IPS DF 4.7 (cell line): ENCODE data around the gene VEGFB.
A peak's percentile ranks its signal among the peaks of the same experiment; 100 is the strongest.

ENCODE experiments used
- DNase-seq: peaks from one replicate; pipeline ENCODE4 v3.0.0-alpha.2; 2013; ENCODE audit warnings: low spot score; ENCODE audit errors: extremely low read depth

Gene VEGFB

DNA sequence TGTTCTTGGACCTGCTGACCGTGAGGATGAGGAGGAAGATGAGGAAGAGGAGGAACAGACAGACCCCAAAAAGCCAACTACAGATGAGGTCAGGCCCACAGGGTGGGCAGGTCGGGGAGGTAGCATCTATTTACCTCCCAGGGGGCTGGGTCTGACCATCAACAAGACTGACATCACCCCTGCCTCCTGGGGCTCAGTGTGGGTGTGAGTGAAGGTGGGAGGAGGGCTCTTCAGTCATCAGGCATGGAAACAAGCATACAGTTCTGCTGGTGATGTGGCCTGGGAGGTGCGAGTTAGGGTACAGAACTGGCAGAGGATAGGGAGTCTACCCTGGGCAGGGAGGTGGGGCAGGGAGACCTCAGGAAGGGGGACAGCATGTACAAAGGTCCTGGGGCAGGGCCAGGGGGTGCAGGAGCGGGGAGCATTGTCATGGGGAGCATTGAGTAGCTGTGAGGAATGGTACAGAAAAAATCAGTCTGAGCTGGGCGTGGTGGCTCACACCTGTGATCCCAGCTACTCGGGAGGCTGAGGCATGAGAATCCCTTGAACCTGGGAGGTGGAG, 25.8 kb downstream of the VEGFB start:
- DNase-seq = no peak

GRCh38 chr11:64261556-64262080, 27.2 kb downstream of the VEGFB start:
- DNase-seq = no peak

DNA sequence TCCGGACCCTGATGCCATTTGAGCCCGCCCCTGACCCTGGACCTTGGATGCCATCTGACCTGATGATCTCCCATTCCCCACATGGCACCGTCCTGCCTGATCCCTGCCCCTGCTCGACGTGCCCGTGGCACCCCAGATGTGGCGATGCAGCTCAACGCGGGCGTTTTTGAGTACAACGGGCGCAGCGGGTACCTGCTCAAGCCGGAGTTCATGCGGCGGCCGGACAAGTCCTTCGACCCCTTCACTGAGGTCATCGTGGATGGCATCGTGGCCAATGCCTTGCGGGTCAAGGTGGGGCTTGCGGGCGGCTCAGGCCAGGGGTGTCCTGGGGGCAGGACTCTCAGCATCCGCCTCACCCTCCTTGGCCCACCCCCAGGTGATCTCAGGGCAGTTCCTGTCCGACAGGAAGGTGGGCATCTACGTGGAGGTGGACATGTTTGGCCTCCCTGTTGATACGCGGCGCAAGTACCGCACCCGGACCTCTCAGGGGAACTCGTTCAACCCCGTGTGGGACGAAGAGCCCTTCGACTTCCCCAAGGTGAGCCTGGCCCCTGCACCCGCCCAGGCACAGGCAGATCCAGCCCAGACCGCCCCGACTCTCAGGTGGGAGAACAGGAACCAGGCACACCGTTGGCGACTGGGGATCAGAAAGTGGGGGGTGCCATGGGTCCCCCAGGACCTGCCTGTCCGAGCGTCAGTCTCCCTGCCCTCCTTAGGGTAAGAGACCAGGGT, 28.1 kb downstream of the VEGFB start:
- DNase-seq = no peak

- no peak for DNase-seq
These were observed 28.9 kb downstream of the VEGFB start for GRCh38 chr11:64263021-64263946.

DNA sequence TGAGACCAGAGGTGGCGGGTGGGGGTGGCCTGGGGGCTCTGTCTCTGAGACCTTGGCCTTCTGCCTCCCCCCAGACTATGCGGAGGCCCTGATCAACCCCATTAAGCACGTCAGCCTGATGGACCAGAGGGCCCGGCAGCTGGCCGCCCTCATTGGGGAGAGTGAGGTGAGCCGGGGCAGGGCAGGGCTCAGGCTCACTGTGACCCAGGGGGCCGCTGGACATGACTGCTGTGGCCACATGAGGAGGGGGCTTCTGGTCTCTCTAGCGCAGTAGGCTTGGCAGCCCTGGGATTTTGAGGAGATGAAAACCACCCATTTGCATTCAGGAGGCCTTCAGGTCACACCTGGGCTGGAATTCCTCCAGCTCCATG, 29.5 kb downstream of the VEGFB start:
- no peak for DNase-seq

DNA sequence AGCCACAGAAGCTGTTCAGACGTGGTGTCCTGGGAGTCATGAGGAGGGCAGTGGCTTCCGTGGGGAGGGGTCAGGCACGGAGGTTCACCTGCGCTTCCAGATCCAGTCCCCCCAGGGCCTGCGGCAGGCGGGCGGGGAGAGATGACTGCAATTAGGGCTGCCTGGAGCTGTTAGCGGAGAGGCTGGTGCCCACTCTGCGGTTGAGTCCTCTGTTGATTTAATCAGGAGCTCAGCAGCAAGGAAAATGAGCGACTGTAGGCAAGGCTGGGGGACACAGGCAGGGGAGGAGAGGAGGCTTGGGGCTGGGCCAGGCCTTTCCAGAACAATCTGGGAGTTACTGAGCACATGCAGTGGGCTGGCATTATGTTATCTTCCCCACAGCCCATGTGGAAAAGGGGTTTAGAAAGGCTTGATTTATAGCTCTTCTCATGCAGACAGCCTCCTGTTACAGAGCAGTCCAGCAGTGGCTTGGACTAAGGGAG, 30.0 kb downstream of the VEGFB start:
- no peak for DNase-seq

- no peak for DNase-seq
These were observed 31.1 kb downstream of the VEGFB start for GRCh38 chr11:64265176-64266160.

DNA sequence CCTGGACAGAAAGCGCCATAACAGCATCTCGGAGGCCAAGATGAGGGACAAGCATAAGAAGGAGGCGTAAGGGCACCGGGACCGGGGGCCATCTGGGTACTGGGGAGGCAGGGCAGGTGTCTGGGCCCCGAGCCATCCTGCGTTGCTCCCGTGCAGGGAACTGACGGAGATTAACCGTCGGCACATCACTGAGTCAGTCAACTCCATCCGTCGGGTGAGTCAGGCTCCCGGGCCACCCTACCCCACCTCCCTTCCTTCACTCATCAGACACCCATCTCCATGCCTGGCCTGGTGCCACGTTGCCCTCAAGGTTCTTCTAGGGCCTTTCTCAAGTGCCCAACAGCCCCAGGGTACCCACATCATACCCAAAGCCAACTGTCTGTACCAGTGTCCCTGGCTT, 32.0 kb downstream of the VEGFB start:
- no peak for DNase-seq

GRCh38 chr11:64267207-64267945, 33.0 kb downstream of the VEGFB start:
- no peak for DNase-seq

GRCh38 chr11:64268025-64268892, 33.9 kb downstream of the VEGFB start:
- no peak for DNase-seq

DNA sequence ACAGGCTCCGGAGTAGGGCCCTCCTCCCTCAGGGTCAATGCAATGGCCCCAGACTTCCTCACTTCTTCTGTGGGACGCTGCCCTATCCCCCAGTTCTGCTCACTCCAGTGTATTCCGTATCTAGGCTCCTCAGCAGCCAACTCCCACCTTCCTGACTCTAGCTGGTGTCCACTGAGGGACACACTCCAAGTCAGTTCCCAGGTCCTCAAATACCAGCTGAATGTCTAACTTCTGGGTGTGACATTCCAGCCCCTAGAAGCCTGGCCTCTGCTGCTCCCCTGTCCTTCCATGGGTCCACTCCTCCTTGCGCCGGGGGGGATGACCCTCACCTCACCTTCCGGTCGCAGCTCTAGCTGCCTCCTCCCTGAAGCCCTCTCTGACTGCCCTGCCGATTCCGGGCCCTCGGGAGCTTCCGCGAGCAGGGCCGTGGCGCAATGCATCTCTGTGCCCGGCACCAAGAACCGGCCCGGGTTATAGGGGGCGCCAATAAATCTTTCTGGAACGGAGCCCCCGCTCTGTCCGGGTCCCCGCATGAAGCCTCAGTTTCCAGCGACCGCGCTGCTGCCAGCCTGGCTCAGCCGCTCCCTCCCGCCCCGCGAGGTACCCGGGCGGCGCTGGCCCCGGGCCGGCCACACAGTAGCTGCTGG, 34.6 kb downstream of the VEGFB start:
- DNase-seq = no peak

- peak; percentile 99 for DNase-seq
These were observed 35.3 kb downstream of the VEGFB start for GRCh38 chr11:64269540-64270220.

- DNase-seq = no peak
These were observed 40.8 kb downstream of the VEGFB start for GRCh38 chr11:64275031-64275800.

DNA sequence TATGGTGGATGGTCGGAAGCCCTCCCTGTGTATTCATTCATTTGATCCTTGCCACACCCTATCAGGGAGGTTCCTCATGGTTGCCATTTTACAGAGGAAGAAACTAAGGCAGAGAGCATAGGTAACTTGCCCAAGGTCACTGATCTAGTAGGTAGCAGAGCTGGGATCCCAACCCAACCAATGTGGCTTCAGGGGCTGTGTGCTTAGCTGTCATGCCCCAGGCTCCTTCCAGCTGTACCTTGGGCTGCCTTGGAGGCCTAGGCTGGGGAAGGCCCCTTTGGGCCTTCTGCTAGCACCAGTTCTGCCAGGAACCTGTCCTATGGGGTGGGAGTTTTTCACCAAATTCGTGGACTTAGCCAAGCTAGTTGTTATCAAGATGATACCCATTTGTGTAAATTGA, 41.5 kb downstream of the VEGFB start:
- no peak for DNase-seq

DNA sequence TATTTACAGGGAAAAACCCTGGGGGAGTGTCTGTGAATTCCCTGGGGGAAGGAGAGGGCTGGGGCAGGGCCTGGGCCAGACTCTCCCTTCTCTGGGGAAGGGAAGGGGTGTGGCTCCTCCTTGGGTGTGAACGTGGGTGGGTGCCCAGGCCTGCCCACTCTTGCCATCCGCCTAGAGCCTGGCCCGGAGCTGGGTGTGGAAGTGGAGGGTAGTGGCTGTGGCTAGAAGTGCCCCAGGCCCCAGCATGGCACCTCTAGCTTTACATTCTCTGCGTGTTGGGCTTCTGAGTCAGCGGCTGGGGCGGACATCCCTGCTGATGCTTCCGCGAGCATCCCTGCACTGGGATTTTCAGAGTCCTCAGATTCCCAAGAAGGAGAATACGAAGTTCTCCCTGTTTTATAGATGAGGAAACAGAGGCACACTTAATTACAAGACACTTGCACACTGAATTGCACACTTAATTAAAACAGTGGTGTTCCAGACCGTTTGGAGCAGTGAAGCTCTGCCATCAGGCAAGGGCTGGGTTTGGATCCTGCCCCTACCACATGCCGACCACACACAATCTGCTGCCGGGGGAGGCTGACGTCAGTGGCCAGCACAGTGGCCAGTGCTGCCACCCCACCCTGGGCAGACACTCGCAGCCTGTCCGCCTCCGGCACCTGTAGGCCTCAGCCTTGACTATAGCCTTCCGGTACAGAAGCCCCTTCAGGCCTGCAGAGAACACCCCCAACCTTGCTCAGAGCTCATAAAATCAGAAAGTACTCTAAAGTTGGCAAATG, 42.5 kb downstream of the VEGFB start:
- no peak for DNase-seq

GRCh38 chr11:64278576-64279190, 44.3 kb downstream of the VEGFB start:
- no peak for DNase-seq
